ENCODE data around the gene CCL4L2. TPM values are rescaled to one million over a fixed set of nuclear protein-coding genes. Genes with fewer than 3 reads are reported as not detected.

The CCL4L2 gene
- total RNA-seq: not detected in 2 replicates

GRCh38 chr17:36210439-36211211 lies at the start of gene CCL4L2:
TSS of gene CCL4L2 (plus strand) at chr17:36211063.

GRCh38 chr17:36176536-36176935 lies 34.3 kb upstream of the CCL4L2 start, which contains the start of gene TBC1D3B:
TSS of gene TBC1D3B (minus strand) at chr17:36176636. CDS start at chr17:36175050, 1,586 bp downstream.

Small RNAs within 50 kb of the gene (small RNA-seq; reads per million reads assigned to genes)
- gene AC243829.3: not detected
- gene AC243829.6: not detected

Other genes with a start within 250 kb of the CCL4L2 start
- 0.65 and 0.86 TPM in 2 replicates for gene CCL16, start 229.6 kb upstream of the CCL4L2 start, total RNA-seq
- 32.7 and 43.2 TPM in 2 replicates for gene CCL14, start 224.3 kb upstream of the CCL4L2 start, total RNA-seq
- not detected in 2 replicates for gene CCL15, start 209.5 kb upstream of the CCL4L2 start, total RNA-seq
- gene CCL23, start 193.1 kb upstream of the CCL4L2 start, total RNA-seq: 0.98 and 6.4 TPM in 2 replicates
- gene CCL18, start 146.8 kb upstream of the CCL4L2 start, total RNA-seq: not detected in 2 replicates
- not detected in 2 replicates for gene CCL3, start 120.9 kb upstream of the CCL4L2 start, total RNA-seq
- not detected in 2 replicates for gene CCL4, start 107.2 kb upstream of the CCL4L2 start, total RNA-seq
- 0.86 TPM in 1 of 2 replicates, not detected in the other for gene TBC1D3B, start 34.4 kb upstream of the CCL4L2 start, total RNA-seq
- not detected in 2 replicates for gene CCL3L1, start 14.3 kb upstream of the CCL4L2 start, total RNA-seq
- gene TBC1D3I, start 53.5 kb downstream of the CCL4L2 start, total RNA-seq: 0.57 TPM in 1 of 2 replicates, not detected in the other
- 0.86 TPM in 1 of 2 replicates, not detected in the other for gene TBC1D3G, start 112.8 kb downstream of the CCL4L2 start, total RNA-seq
- gene TBC1D3H, start 177.4 kb downstream of the CCL4L2 start, total RNA-seq: not detected in 2 replicates